Left renal pelvis (tissue), 4 donors: ENCODE results near the gene TPRG1L. TPM values are rescaled to one million over a fixed set of nuclear protein-coding genes. Genes with fewer than 3 reads are reported as not detected.

Source experiments
- DNase-seq, 4 donors: peaks; one replicate each; pipeline ENCODE4 v3.0.0-alpha.2; 2013; ENCODE audit warnings: low read depth in 4 of 4, low spot score in 3 of 4
- polyA plus RNA-seq, 4 donors: library from polyadenylated mRNA; unstranded; fragments of 120-200 nt; gene quantifications; one replicate each; pipeline ENCODE4 v1.2.1, GENCODE V29; 2013; ENCODE audit not compliant: insufficient read length in 4 of 4

The TPRG1L gene
- polyA plus RNA-seq, 4 donors: 35.9 to 45.0 (median 40.6) TPM

DNA sequence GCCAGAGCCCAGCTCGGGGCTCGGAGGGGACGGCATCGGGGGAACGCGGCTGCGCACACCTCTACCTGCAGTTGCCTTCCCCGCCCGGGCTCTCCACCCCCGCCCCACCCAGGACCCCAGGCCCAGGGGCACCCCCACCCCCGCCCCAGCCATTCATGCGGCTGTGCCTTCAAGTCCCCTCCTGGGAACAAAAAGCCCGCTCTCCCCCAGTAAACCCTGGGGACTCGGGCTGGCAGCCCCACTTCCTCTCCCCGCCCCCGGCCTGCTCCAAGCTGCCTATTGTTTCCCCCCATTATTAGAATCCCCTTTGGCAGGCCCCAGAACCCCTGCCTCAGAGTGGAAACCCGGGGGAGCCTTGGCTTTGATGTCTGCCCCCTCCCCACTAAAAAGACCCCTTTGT, 31.5 kb upstream of the TPRG1L start:
- no peak for DNase-seq

DNA sequence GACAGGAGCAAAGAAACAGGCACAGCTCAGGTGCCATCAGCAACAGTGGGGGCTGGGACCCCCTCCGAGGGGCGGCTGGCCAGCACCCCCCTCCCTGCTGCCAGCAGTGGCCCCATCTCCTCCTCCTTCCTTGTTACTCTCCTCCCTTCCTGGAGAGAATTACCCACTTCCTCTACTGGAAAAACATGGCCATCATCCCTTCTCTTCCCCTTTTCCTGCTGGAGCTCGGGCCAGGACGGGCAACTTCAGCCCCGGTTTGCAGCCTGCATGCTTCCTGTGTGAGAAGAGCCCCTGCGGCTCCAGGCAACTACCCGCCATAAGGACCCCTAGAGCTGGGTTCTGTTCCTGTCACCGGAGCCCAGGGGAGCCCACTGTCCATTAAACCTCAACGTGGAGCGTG, 31.1 kb upstream of the TPRG1L start:
- DNase-seq: no peak

DNA sequence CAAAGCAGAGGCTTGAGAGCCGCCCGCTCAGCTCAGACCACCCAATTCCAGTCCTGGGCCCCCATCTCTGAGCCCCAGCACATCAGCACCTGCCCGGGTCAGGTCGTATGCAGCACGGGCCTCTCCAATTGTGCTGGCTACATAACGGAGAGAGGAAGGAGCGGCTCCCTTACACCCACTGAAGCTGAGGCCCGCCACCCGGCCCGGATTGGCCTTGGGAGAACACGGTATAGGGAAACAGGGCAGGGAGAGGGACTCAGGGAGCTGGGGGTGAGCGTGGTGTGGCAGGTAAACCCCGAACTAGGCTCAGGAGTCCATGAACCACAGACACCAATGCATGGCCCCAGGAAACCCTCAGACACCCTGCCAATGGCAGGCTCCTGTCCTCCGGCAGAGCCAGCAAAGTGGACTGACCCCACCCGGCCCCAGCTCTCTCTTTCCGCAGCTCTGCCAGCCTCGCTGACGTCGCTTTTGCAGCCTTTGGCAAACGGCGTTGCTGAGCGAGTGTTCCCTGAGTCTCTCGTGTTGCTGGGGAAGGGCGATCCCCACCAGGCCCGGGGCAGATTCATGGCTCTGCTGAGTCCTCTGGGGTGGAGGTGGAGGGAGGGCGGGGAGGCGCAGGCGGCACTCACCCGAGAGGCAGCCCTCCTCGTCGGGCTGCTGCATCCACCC, 30.0 kb upstream of the TPRG1L start:
- no peak for DNase-seq

DNA sequence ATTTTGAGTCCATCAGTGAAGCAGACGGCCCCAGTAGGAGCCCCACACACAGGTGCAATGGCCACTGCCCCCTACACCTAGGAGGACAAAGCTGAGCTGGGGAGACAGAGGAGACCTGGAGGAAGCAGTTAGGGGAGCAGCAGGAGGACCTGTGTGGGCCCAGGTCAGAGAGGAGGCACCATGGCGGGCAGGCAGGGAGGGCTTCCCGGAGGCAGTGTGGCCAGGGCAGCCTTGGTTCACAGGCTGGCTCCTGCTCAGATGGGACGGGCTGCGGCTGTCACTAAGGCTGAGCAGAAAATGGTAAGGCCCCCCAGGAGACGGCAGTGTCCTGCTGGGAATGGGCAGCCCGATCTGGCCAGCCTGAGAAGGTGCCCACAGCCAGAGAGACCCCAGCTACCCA, 28.9 kb upstream of the TPRG1L start:
- DNase-seq: no peak

DNA sequence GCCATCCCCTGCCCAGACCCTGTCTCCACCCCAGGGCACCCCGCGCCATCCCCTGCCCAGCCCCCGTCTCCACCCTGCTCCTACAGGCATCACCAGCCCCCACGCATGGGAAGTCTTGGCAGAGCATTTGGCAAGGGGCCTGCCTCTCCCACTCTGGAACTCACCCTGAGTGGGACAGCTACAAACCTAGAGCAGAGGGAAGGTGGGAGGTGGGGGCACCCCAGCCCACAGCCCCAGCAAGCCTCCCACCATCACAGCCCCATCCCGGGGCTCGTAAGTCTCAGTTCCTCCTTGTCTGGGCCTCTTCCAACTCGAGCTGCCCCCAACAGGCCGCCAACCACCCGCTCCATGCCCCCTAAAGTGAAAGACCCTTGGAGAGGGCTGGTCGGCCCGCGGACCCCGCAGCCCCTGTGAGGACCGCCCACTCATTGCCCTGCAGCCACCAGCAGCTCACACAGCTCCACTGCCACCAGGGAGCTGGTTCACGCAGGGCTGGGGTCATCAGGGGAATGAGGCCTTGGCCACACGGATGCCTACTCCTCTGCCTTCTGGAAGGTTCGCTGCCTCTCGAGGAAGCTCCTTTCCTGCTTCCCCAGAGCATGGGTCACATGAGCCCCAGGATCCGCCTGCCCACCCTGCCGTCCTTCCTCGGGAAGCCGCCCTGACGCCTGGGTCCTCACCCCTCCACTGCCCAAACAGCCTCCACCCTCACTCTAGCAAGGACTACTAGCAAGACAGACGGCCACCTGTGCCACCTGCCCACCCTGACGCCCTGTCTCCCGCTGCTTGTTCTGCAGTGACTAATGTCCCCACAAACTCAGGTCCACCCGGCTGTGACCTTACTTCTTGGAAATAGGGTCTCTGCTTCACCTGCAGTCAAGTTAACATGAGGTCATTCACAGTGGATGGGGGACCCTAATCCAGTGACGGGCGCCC, 27.9 kb upstream of the TPRG1L start:
- no peak for DNase-seq

DNA sequence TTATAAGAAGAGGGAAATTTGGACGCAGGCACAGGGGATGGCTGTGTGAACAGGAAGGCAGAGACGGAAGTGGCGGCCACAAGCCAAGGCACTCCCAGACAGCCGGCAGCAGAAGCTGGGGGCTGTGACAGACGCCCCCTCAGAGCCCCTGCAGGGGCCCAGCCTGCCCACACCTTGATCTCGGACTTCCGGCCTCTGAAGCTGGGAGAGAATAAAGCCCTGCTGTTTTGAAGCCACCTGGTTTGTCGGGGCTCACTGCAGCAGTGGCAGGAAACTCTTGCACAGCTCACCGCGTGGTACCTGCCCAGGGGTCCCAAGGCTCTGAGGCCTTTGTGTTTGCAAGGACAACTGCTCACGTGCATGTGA, 27.2 kb upstream of the TPRG1L start:
- no peak for DNase-seq

DNA sequence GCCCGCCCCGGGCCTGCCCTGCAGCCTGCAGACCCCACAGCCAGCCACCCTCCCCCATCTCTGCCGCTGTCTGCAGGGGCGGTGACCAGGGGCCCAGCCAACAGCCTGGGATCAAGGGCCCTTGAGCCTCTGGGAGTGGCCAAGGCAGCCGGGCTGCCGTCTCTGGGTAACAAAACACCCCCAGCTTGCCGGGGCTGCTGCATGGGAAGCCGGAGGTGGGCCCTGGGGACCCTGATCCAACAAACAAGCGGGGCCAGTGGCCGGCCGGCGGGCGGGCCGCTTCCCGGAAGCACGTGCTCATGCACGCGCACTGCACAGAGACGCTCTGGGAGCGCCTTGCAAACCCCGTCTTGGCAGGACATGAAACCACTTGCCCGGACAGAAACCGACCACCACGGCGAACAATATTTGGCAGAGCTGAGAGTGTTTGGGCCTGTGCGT, 26.7 kb upstream of the TPRG1L start:
- DNase-seq: no peak

DNA sequence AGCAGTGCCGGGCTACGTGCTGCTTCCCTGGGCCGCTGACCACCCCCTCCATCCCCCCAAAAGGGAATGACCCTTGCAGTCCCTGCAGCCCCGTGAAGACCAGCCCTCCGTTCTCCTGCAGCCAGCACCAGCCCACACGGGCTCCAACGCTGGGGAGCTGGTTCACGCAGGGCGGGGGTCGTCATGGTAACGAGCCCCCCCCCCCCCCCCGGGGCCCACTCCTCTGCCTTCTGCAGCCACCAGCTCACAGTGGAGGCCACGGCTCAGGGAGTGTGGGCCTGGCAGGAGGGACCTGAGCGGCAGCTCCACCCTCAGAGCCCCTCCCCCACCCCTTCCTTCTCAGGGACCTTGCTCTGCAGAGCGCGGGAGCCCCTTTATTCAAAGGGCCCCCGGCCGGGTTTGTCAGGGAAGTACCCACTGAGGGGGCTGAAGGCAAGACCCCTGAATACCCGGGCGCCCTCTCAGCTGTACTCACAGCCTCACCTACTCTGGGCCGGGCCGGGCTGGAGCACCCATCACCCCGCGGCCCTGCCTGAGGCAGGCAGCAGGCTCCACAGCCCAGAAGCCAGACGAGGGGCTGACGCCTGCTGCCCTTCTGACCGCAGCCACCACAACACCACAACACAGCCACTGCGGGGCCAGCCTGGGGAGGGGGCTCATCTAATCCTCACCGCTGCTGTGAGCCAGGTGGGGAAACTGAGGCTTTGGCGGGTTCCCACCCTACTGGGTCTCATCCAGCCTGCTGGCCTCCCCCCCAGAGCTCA, 26.1 kb upstream of the TPRG1L start:
- no peak for DNase-seq

DNA sequence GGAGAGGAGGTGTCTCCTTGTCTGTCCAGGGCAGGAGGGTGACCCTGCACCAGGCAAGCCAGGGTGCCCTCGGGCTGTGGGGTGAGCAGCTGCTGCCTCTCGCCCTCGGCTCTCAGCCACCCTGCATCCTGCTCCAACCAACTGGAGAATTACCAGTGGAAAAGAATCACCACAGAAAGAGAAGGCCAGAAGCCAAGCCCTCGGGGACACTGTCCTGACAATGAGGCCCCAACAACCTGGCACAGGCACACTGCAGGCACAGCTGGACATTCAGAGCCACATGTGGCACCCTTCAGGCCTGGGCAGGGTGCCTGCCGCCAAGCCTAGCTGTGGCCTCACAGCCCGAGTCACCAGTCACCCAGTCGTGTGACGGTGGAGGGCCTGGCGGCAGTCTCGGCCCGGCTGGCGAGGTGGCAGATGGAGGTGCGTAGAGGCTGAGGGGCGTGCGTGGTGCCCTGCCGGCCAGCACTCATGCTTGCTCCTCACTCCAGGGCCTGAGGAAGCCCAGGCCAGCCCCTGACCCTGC, 25.5 kb upstream of the TPRG1L start:
- no peak for DNase-seq

DNA sequence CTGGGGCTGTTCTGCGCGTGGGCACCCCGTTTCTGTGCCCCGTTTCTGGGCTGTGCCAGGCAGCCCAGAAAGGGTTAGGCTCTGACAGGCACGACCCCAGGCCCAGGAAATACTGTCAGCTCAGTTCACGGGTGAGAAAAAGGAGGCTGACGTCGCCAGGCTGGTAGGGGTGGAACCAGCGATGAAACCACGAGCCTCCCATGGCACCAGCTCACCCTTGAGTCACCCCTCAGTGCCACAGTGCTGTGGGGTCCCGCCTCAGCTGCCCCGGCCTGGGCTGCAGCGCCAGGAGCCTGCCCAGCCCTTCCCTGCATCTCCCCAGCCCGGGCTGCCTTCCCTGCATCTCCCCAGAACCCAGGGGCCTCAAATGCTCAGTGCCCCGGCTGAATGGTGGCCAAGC, 25.0 kb upstream of the TPRG1L start:
- DNase-seq: no peak

DNA sequence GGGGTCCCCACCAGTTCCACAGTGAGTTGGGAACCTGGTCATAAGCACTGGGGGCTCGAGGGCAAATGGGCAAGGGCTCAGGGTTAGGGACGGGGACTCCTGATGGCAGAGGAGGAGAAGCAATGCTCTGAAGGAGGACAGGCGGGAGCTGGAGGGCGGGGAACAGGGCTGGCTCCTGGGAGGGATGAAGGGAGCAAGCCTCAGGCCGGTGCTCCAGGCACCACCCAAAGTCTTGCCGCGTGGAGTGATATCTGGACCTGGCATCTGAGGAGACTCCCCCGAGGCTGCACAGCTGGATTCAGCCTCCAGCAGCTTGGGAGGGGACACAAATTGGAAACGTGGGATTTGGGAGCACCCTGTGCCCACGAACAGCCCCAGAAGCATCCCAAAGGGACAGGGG, 24.5 kb upstream of the TPRG1L start:
- no peak for DNase-seq

DNA sequence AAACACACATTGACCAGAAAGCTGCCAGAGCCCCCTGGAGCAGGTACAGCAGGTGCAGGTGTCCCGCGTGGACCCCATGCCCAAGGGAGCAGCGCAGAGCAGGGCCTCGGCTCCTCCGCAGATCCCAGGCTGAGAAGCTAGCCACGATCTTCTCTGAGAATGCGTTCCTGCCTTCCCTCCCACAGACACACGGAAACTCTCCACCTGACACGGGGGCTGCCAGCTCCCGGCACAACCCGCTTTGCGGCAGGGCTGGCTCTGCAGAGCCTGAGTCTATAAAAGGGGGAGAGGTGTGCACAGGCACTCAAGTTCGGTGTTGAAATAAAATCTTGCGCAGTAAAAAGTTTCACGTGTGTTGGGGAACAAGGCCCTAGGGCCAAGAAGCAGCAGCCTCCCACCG, 23.1 kb upstream of the TPRG1L start:
- no peak for DNase-seq

DNA sequence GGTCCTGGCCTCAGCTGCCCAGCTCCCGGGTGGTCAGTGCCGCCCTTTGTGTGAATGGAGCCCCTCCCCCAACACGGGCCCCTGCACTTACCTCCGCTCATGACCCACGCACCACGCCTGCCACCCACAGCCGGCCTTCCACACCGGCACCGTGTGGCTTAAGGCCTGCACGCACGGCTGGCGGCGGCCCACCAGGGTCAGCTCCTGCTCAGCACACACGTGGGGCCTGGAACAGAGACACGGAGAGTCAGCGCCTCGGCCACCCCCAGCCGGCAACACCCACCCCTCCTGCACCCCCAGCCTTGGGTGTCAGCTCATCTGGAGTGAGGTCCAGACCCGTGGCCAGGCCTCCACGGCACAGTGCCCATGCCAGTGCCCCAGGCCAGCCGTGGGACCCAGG, 22.4 kb upstream of the TPRG1L start:
- no peak for DNase-seq

DNA sequence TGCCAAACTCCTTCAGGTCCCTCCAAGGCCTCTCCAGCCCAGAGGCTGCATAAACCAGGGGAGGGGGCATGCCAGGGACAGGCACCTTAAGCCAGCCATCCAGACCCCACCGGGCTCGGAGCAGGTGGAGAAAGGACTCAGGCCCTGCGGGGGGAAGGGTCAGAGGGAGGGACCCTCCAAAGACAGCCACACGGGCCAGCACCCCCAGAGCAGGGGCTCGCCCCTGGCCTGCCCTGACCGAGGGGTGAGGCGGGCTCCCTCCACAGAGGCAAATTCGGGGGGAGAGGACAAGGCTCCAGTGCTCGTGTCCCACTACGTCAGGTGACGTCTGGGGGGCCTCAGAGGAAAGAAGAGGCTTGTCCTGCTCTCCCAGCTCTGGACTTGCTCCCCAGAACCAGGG, 21.7 kb upstream of the TPRG1L start:
- DNase-seq: no peak

DNA sequence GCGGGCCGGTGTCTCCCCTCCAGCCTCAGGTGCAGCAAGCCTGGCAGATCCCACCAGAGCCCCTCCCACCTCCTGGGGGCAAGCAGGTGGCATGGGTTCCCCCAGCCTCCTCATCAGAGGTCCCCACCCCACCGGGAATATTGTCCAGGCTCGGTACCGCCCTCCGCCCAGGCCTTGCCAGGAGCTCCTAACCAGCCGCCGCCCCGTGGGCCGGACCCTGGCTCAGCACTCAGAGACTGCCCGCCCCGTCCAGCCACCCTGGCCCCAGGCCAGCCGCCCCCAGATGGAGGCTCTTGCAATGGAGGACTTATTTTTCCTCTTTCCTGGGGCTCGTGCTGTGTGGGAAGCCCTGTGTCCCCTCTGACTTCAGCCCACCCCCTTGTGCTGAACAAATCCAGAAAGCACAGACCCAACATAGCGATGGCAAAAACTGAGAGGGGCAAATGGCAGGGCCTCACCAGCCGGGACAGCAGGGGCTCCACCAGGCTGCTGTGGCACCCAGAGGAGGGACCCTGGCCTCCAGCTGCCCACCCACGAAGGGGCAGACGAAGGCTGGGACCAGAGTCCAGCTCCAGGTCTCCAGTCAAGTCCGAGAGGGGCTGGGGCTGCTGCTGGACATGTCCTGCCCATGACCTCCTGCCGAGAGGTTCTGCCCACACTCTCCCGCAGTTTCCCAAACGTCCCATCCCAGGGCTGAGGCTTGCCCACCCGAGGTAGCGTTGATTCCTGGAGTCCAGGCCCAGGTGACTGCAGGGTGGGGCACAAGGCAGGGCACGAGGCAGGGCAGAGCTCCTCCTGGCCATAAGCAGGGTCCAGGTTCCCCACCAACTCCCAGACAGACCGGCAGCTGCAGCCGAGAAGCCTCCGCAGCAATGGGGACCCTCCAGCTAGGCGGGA, 21.0 kb upstream of the TPRG1L start:
- no peak for DNase-seq

DNA sequence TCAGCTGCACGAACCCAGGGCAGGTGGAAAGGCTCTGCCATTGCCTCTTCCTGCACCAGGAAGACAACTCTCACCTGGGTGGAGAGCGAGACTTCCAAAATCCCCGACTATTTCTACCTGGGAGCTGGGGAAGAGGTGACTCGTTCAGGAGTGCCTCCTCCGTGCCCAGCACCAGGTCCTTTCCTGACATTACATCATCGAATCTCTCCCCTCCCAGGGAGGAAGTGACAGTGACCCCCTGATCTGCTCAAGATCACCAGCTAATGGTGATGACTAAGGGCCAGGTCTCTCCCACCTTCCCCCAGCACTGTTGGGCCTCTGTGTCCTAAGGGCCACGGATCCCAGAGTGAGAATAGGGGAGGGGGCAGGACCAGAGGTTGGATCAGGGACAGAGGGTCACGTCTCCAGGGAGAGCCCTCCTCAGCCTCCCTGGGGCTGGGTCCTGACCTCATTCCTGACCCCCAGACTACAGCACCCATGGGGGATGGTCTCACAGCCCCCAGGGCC, 20.3 kb upstream of the TPRG1L start:
- DNase-seq: no peak

DNA sequence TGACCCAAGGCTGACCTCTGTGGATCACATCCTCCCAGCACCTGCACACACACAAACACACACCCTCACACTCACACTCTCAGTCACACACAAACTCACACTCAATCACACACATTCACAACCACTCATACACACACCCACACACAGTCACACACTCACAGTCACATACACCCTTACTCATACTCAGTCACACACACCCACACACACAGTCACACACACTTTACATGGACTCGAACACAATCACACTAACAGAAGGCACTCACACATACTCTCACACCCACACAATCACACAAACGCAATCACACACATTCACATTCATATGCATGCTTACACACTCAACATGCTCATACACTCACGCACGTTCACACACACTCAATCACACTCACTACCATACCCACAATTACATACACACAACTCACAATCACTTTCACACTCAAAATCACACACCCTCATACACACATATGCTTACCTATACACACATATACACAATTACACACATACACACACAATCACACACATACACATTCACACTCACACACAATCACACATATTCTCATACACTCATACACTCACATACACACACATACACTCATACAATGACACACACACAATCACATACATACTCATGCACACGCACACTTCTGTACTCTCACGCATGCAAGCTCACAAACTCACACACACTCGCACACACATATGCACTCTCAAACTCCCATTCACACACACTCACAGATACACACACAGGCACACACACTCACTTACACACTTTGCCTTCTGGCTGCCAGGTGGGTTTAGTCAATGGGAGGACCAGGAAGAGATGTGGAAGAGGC, 19.6 kb upstream of the TPRG1L start:
- no peak for DNase-seq

DNA sequence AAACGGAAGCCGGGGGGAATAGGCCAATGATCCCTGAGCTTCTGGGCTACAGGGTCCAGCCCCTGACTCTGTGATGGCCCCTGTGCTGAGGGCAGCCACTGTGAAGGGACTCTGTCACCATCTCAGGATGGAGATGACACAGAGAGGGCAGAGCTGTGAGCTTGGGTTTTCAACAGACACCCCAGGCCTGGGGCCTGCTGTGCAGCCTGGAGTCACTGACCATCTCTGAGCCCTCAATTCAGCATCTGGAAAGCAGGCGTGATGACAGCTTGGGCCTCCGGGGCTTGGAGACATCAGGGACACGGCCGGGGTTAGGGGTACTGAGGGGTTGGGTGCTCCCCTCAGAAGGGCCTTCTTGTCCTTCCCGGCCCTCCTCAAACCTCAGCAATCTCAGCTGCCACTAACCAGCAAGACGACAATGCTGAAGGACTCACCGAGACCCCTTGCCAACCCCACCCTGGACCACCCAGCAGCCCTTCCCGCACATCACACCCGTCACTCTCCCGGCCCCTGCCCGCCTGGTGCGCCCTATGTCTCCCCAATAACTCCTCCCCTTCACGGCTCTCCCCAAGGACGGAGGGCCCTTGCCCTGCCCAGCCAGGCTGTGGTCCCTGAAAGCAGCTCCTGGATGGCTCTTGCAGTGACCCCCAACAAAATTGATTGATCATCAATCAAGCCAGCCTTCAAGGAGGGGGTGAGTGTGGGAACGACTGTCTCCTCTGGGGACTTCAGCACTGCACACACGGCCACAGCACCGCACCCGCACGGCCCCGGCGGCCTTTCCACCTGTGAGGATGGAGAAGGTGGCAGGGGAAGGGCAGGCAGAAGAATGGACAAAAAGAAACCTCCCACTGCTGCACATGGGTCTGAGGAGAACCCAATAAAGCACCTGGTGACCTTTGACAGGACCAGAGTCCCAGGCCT, 17.8 kb upstream of the TPRG1L start:
- DNase-seq: no peak
